ENCODE measurements around the gene PIGP. TPM values are rescaled to one million over a fixed set of nuclear protein-coding genes. Genes with fewer than 3 reads are reported as not detected.

Gene PIGP
- total and polyA plus RNA-seq, 2 donors (not counting 3 experiments of a cell fraction or from before 2014, with no cell fraction given): 11.4 to 18.9 TPM

DNA sequence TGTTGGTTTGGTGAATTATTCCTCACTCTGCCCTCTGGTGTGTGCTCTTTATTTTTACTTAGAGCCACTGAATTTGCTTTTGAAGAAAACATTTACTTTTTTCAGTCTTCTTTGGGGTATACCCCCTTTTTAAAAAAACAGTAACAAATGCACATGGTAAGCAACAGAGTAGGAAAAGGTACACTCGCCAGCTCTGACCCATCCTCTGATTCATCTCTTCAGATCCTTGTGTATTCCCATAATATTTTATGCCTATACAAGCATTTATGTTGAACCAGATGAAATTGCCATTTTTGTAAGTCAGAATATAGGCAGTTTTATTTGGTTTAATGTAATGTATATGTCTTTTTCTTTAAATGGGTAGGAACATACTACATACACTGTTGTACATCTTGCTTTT lies 28.5 kb upstream of the PIGP start:
- POLR2A ChIA-PET: no interaction called here
- no peak for DNase-seq (ENCODE audit: low read depth, low spot score)
- intact Hi-C loops (cut with micrococcal nuclease): no loop called here

More for the DNA sequence above, 28.5 kb upstream of the PIGP start:
- CTCF ChIA-PET: no interaction called here
- dilution Hi-C loops (cut with MboI; ENCODE audit: extremely low pct_ligation_motif_present, low sequenced_read_pairs): no loop called here
- TF ChIP-seq MYC (IDR thresholded peaks at IDR 0.05; ENCODE audit: low read depth, low read length) (no peak), POLR2AphosphoS5 (IDR thresholded peaks at IDR 0.05; ENCODE audit: insufficient read depth, low read depth, low read length) (no peak), EZH2 (IDR thresholded peaks at IDR 0.05; ENCODE audit: borderline replicate concordance, low read depth, low read length, severe bottlenecking) (no peak), GATA2 (IDR thresholded peaks at IDR 0.05; ENCODE audit: insufficient read depth, insufficient read length, low read depth, low read length) (no peak), POLR2A (IDR thresholded peaks at IDR 0.05; ENCODE audit: low read depth, low read length) (no peak), FOS (IDR thresholded peaks at IDR 0.05; ENCODE audit: borderline replicate concordance, insufficient read depth, low read length) (no peak), JUN (IDR thresholded peaks at IDR 0.05; ENCODE audit: borderline replicate concordance, insufficient read depth, insufficient read length, low read depth) (no peak)
- TF ChIP-seq, protein P1, sequence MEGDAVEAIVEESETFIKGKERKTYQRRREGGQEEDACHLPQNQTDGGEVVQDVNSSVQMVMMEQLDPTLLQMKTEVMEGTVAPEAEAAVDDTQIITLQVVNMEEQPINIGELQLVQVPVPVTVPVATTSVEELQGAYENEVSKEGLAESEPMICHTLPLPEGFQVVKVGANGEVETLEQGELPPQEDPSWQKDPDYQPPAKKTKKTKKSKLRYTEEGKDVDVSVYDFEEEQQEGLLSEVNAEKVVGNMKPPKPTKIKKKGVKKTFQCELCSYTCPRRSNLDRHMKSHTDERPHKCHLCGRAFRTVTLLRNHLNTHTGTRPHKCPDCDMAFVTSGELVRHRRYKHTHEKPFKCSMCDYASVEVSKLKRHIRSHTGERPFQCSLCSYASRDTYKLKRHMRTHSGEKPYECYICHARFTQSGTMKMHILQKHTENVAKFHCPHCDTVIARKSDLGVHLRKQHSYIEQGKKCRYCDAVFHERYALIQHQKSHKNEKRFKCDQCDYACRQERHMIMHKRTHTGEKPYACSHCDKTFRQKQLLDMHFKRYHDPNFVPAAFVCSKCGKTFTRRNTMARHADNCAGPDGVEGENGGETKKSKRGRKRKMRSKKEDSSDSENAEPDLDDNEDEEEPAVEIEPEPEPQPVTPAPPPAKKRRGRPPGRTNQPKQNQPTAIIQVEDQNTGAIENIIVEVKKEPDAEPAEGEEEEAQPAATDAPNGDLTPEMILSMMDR (IDR thresholded peaks at IDR 0.05; ENCODE audit: extremely low read depth in 1 of 2, insufficient read depth in 1 of 2, low read depth in 1 of 2, low read length in 2 of 2): no peak
- TF ChIP-seq, protein P2, sequence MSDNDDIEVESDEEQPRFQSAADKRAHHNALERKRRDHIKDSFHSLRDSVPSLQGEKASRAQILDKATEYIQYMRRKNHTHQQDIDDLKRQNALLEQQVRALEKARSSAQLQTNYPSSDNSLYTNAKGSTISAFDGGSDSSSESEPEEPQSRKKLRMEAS (IDR thresholded peaks at IDR 0.05; ENCODE audit: insufficient read depth, insufficient read length): no peak
- Histone ChIP-seq H3K4me2 (ENCODE audit: insufficient read depth, low read length) (no peak overlapping the region), H3K27ac (ENCODE audit: insufficient read depth, low read depth, low read length) (no peak overlapping the region), H3K4me3 (replicated peaks in 1 of 3; ENCODE audit: insufficient read depth in 1 of 3, low read depth in 1 of 3, low read length in 3 of 3) (no peak overlapping the region), H3K9ac (replicated peaks; ENCODE audit: extremely low read depth, insufficient read depth, low read length) (no peak overlapping the region), H3K9me1 (replicated peaks; ENCODE audit: control insufficient read depth, extremely low read depth, insufficient read depth, low read length) (no peaks in the 10 kb centered on the region), H4K20me1 (replicated peaks; ENCODE audit: control insufficient read depth, extremely low read depth, insufficient read depth, low read length) (no peaks in the 10 kb centered on the region), H3K9me3 (replicated peaks; ENCODE audit: control insufficient read depth, insufficient read depth, low read length) (no peaks in the 10 kb centered on the region), H3K27me3 (ENCODE audit: control insufficient read depth in 2 of 2, insufficient read depth in 2 of 2, low read length in 2 of 2) (no peaks in the 10 kb centered on the region), H3K4me1 (ENCODE audit: control insufficient read depth, extremely low read depth, insufficient read depth, low read length) (no peaks in the 10 kb centered on the region), H3K36me3 (ENCODE audit: control insufficient read depth in 2 of 2, extremely low read depth in 1 of 2, insufficient read depth in 2 of 2, low read length in 2 of 2) (peaks cover 6 to 8% of the 10 kb centered on the region in 2 experiments), H3K79me2 (ENCODE audit: control insufficient read depth, insufficient read depth, low read length) (no peaks in the 10 kb centered on the region), H2AFZ (ENCODE audit: low read depth, low read length) (no peak overlapping the region)
- no peak for FAIRE-seq
- no TSS peak for BruUV-seq (replicated peaks)

Measured in endothelial cell of umbilical vein (primary cell).